K562 (cell line): ENCODE measurements around the gene PNPLA1. TPM values are rescaled to one million over a fixed set of nuclear protein-coding genes. Genes with fewer than 3 reads are reported as not detected.

ENCODE experiments used
- BHLHE40 ChIP-seq: IDR thresholded peaks from 2 replicates; pipeline ENCODE4 v1.6.1; 2011; ENCODE audit warnings: low read length, improper control_type of control experiment
- CAMTA2 ChIP-seq: fragments of 250-450 bp; sonication (Bioruptor Pico); conservative IDR thresholded peaks from 2 replicates; pipeline ENCODE4 v1.5.1; 2022
- CBX1 ChIP-seq: sonication (generic); IDR thresholded peaks from 2 replicates; pipeline ENCODE4 v1.6.1; 2016; ENCODE audit warnings: antibody characterized with exemption, low read depth, mild to moderate bottlenecking
- CREM ChIP-seq: IDR thresholded peaks from 2 replicates; pipeline ENCODE4 v1.6.1; 2014; ENCODE audit warnings: antibody characterized with exemption, low read depth
- ETV6 ChIP-seq, 3 experiments: fragments of 150-350 bp in 1 of 3; sonication (generic) in 1 of 3; formaldehyde crosslinking in 1 of 3; IDR thresholded peaks; 2 replicates each; pipeline versions ENCODE4 v1.6.1 to v1.8.0; 2014 to 2022; ENCODE audit warnings: borderline replicate concordance in 2 of 3, low read depth in 2 of 3, antibody characterized with exemption in 1 of 3, low read length in 1 of 3, mild to moderate bottlenecking in 1 of 3, missing genetic modification reagents in 1 of 3
- FOXA1 ChIP-seq: fragments of 450-650 bp; IDR thresholded peaks from 2 replicates; pipeline ENCODE4 v1.6.1; 2016; ENCODE audit warnings: mild to moderate bottlenecking, borderline replicate concordance
- FOXA3 ChIP-seq, 2 experiments: fragments of 450-650 bp in 1 of 2; sonication (generic) in 1 of 2; formaldehyde crosslinking; IDR thresholded peaks in 1 of 2; conservative IDR thresholded peaks in 1 of 2; 2 replicates each; pipeline versions ENCODE4 v1.4.0 to v1.8.0; 2020 to 2022; ENCODE audit warnings: mild to moderate bottlenecking in 2 of 2, missing genetic modification reagents in 1 of 2
- GATAD2A ChIP-seq: fragments of 450-650 bp; IDR thresholded peaks from 2 replicates; pipeline ENCODE4 v1.6.1; 2017
- MCM3 ChIP-seq: fragments of 450-650 bp; IDR thresholded peaks from 2 replicates; pipeline ENCODE4 v1.6.1; 2016
- PHF8 ChIP-seq: fragments of 200-600 bp; sonication (generic); IDR thresholded peaks from 2 replicates; pipeline ENCODE4 v1.6.1; 2012; ENCODE audit warnings: mixed run types, mild to moderate bottlenecking, inconsistent platforms, low read length, moderate library complexity, borderline replicate concordance
- POLR3G ChIP-seq: IDR thresholded peaks from 2 replicates; pipeline ENCODE4 v1.6.1; 2011; ENCODE audit not compliant: insufficient read length, insufficient replicate concordance; ENCODE audit errors: extremely low read depth
- PURB ChIP-seq: sonication (generic); formaldehyde crosslinking; IDR thresholded peaks from 2 replicates; pipeline ENCODE4 v1.9.0; 2021; ENCODE audit warnings: low read depth, mild to moderate bottlenecking, missing genetic modification reagents
- SIN3B ChIP-seq: fragments of 450-650 bp; IDR thresholded peaks from 2 replicates; pipeline ENCODE4 v1.6.1; 2017; ENCODE audit warnings: low read depth, mild to moderate bottlenecking, moderate library complexity
- SMARCA5 ChIP-seq: fragments of 450-650 bp; IDR thresholded peaks from 2 replicates; pipeline ENCODE4 v1.6.1; 2016
- TGIF2 ChIP-seq: sonication (generic); formaldehyde crosslinking; IDR thresholded peaks from 2 replicates; pipeline ENCODE4 v1.8.1; 2022; ENCODE audit warnings: mild to moderate bottlenecking, missing genetic modification reagents, moderate library complexity
- ZNF347 ChIP-seq: fragments of 450-650 bp; formaldehyde crosslinking; IDR thresholded peaks from 2 replicates; pipeline ENCODE4 v1.4.0; 2020; ENCODE audit warnings: low read depth, mild to moderate bottlenecking, moderate library complexity
- ZNF586 ChIP-seq: fragments of 450-650 bp; formaldehyde crosslinking; conservative IDR thresholded peaks from 2 replicates; pipeline ENCODE4 v1.4.0; 2020; ENCODE audit warnings: mild to moderate bottlenecking, moderate library complexity
- ZNF830 ChIP-seq: fragments of 250-450 bp; sonication (Bioruptor Pico); IDR thresholded peaks from 2 replicates; pipeline ENCODE4 v1.5.0; 2021; ENCODE audit warnings: mild to moderate bottlenecking
- polyA plus RNA-seq, 8 experiments: library from polyadenylated mRNA; depleted of rRNA in 4 of 8; stranded (reverse) in 5 of 8; unstranded in 3 of 8; fragments of >200 nt; fragmentation: Nextera tagmentation in 2 of 8; fragmentation: Illumina TruSeq in 1 of 8; extraction: Ambion mirVana in 2 of 8; extraction: Trizol in 1 of 8; gene quantifications; 2 replicates each; pipeline versions ENCODE4 v1.2.1 to v1.2.3, GENCODE V29; 2011 to 2014; ENCODE audit warnings: inconsistent platforms in 1 of 8, missing spikeins in 1 of 8
- total RNA-seq, 7 experiments: library from RNA; depleted of rRNA in 6 of 7; stranded (reverse); fragments of >200 nt in 6 of 7; fragmentation: Illumina TruSeq in 2 of 7; extraction: Trizol in 2 of 7; gene quantifications; 2 replicates each; pipeline versions ENCODE4 v1.2.1 to v1.2.3, GENCODE V29; 2011 to 2021; ENCODE audit warnings: low replicate concordance in 1 of 7
- TF ChIP-seq, protein P1 (sequence below): sonication (generic); formaldehyde crosslinking; IDR thresholded peaks from 2 replicates; pipeline ENCODE4 v1.8.0; 2022; ENCODE audit warnings: missing genetic modification reagents, mild to moderate bottlenecking, borderline replicate concordance
- TF ChIP-seq, protein P2 (sequence below): IDR thresholded peaks from 2 replicates; pipeline ENCODE4 v1.6.1; 2012; ENCODE audit warnings: low read depth, low read length, improper control_type of control experiment, borderline replicate concordance
- TF ChIP-seq, protein P3 (sequence below): fragments of 450-650 bp; formaldehyde crosslinking; IDR thresholded peaks from 2 replicates; pipeline ENCODE4 v1.4.0; 2022; ENCODE audit warnings: missing genetic modification characterization
- TF ChIP-seq, protein P4 (sequence below): fragments of 450-650 bp; IDR thresholded peaks from 2 replicates; pipeline ENCODE4 v1.7.1; 2018; ENCODE audit warnings: mild to moderate bottlenecking, low read depth; ENCODE audit not compliant: partially characterized antibody

PNPLA1 gene
- total and polyA plus RNA-seq, 9 of the 15 experiments (the other 6 are each of a cell fraction or from before 2014, with no cell fraction given) = 0.04 to 0.27 (median 0.13) TPM; not detected in 2

DNA sequence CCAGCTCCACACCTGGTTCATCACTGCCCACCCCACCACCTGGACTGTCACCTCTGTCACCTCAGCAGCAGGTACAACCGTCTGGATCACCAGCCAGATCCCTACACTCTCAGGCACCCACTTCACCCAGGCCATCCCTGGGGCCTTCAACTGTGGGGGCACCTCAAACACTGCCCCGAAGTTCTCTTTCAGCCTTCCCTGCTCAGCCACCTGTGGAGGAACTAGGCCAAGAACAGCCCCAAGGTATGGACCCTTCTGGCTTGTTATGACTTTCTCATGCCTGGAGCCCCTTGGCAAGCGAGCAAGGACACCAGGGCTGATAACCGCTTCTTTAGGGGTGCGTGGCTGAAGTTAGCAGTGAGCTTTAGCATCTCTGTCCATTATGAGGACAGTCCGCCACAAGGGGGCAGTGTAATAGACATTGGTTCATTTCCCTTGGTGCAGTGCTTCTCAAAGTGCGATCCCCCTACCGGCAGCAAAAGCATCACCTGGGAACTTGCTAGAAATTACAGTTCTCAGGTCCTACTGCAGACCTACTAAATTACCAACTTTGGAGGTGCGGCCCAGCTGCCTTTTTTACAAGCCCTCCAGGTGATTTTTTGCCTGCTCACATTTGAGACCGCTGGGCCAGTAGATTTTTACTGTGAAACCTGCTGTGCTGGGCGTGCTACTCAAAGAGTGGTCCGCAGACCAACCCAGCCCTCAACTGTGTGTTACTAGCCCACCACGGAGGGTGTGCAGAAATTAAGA, 32.5 kb downstream of the PNPLA1 start (continued):
- TF ChIP-seq, protein P1, sequence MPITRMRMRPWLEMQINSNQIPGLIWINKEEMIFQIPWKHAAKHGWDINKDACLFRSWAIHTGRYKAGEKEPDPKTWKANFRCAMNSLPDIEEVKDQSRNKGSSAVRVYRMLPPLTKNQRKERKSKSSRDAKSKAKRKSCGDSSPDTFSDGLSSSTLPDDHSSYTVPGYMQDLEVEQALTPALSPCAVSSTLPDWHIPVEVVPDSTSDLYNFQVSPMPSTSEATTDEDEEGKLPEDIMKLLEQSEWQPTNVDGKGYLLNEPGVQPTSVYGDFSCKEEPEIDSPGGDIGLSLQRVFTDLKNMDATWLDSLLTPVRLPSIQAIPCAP (CRISPR knock-in tag) = no peak
- TF ChIP-seq FOXA1 = no peak
- no peak for TF ChIP-seq SMARCA5
- TF ChIP-seq, protein P2, sequence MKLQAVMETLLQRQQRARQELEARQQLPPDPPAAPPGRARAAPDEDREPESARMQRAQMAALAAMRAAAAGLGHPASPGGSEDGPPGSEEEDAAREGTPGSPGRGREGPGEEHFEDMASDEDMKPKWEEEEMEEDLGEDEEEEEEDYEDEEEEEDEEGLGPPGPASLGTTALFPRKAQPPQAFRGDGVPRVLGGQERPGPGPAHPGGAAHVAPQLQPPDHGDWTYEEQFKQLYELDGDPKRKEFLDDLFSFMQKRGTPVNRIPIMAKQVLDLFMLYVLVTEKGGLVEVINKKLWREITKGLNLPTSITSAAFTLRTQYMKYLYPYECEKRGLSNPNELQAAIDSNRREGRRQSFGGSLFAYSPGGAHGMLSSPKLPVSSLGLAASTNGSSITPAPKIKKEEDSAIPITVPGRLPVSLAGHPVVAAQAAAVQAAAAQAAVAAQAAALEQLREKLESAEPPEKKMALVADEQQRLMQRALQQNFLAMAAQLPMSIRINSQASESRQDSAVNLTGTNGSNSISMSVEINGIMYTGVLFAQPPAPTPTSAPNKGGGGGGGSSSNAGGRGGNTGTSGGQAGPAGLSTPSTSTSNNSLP = 0 out of 2 replicates have a peak, but pooled peaks have one; percentile 32
- TF ChIP-seq, protein P3, sequence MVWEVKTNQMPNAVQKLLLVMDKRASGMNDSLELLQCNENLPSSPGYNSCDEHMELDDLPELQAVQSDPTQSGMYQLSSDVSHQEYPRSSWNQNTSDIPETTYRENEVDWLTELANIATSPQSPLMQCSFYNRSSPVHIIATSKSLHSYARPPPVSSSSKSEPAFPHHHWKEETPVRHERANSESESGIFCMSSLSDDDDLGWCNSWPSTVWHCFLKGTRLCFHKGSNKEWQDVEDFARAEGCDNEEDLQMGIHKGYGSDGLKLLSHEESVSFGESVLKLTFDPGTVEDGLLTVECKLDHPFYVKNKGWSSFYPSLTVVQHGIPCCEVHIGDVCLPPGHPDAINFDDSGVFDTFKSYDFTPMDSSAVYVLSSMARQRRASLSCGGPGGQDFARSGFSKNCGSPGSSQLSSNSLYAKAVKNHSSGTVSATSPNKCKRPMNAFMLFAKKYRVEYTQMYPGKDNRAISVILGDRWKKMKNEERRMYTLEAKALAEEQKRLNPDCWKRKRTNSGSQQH (CRISPR knock-in tag) = no peak
- TF ChIP-seq ETV6 (IDR thresholded peaks at IDR 0.05; ENCODE audit: borderline replicate concordance in 1 of 2, low read depth in 2 of 2, low read length in 1 of 2) = no peak
- no peak for TF ChIP-seq ETV6 (CRISPR knock-in tag; IDR thresholded peaks at IDR 0.05; ENCODE audit: borderline replicate concordance)
- TF ChIP-seq FOXA3 (CRISPR knock-in tag; conservative IDR thresholded peaks at IDR 0.05 in 1 of 2, IDR thresholded peaks at IDR 0.05 in 1 of 2) = no peak
- TF ChIP-seq PURB (CRISPR knock-in tag) = no peak
- no peak for TF ChIP-seq ZNF586 (CRISPR knock-in tag)
- TF ChIP-seq PHF8 = no peak
- no peak for TF ChIP-seq MCM3
- no peak for TF ChIP-seq POLR3G
- TF ChIP-seq GATAD2A = no peak
- no peak for TF ChIP-seq ZNF347 (CRISPR knock-in tag)
- no peak for TF ChIP-seq CAMTA2
- no peak for TF ChIP-seq TGIF2 (CRISPR knock-in tag)
- TF ChIP-seq BHLHE40 = peak; percentile 49; the same call in 1 of the 2 replicates
- no peak for TF ChIP-seq ZNF830 (CRISPR knock-in tag)
- peak; percentile 76 for TF ChIP-seq CREM
- TF ChIP-seq SIN3B = no peak; the same call in 1 of the 2 replicates
- no peak for TF ChIP-seq CBX1
- TF ChIP-seq, protein P4, sequence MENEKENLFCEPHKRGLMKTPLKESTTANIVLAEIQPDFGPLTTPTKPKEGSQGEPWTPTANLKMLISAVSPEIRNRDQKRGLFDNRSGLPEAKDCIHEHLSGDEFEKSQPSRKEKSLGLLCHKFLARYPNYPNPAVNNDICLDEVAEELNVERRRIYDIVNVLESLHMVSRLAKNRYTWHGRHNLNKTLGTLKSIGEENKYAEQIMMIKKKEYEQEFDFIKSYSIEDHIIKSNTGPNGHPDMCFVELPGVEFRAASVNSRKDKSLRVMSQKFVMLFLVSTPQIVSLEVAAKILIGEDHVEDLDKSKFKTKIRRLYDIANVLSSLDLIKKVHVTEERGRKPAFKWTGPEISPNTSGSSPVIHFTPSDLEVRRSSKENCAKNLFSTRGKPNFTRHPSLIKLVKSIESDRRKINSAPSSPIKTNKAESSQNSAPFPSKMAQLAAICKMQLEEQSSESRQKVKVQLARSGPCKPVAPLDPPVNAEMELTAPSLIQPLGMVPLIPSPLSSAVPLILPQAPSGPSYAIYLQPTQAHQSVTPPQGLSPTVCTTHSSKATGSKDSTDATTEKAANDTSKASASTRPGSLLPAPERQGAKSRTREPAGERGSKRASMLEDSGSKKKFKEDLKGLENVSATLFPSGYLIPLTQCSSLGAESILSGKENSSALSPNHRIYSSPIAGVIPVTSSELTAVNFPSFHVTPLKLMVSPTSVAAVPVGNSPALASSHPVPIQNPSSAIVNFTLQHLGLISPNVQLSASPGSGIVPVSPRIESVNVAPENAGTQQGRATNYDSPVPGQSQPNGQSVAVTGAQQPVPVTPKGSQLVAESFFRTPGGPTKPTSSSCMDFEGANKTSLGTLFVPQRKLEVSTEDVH = no peak
